Loucy (cell line): ENCODE results near the gene MCIDAS.

ENCODE experiments used
- H2AFZ ChIP-seq: fragments of 200-600 bp; sonication (generic); 2 replicates; pipeline ENCODE4 v1.6.0; 2016; ENCODE audit warnings: antibody characterized with exemption, mild to moderate bottlenecking, low read length, moderate library complexity
- H3F3A ChIP-seq: fragments of 200-600 bp; 2 replicates; pipeline ENCODE4 v1.6.0; 2016; ENCODE audit warnings: antibody characterized with exemption, low read depth, mild to moderate bottlenecking
- H3K27me3 ChIP-seq: fragments of 200-600 bp; sonication (generic); 2 replicates; pipeline ENCODE4 v1.6.1; 2014; ENCODE audit warnings: low read length, mild to moderate bottlenecking; ENCODE audit not compliant: insufficient read depth, poor library complexity, severe bottlenecking
- H3K36me3 ChIP-seq: fragments of 200-600 bp; sonication (generic); 2 replicates; pipeline ENCODE4 v1.6.1; 2016; ENCODE audit warnings: low read length; ENCODE audit not compliant: insufficient read depth
- H3K4me1 ChIP-seq: fragments of 200-600 bp; sonication (generic); 2 replicates; pipeline ENCODE4 v1.5.1; 2014; ENCODE audit warnings: low read length, mild to moderate bottlenecking; ENCODE audit not compliant: insufficient read depth, poor library complexity, severe bottlenecking
- H3K4me2 ChIP-seq: fragments of 200-600 bp; sonication (generic); 2 replicates; pipeline ENCODE4 v1.6.0; 2014; ENCODE audit warnings: antibody characterized with exemption, low read length, low read depth, mild to moderate bottlenecking; ENCODE audit not compliant: poor library complexity, severe bottlenecking
- H3K4me3 ChIP-seq: fragments of 200-600 bp; sonication (generic); 2 replicates; pipeline ENCODE4 v1.5.1; 2014; ENCODE audit warnings: low read length, mild to moderate bottlenecking, mixed read lengths; ENCODE audit not compliant: poor library complexity, severe bottlenecking
- H3K79me2 ChIP-seq: fragments of 200-600 bp; sonication (generic); 2 replicates; pipeline ENCODE4 v1.6.1; 2014; ENCODE audit warnings: low read length; ENCODE audit not compliant: insufficient read depth
- H3K9ac ChIP-seq: fragments of 200-600 bp; sonication (generic); 2 replicates; pipeline ENCODE4 v1.6.0; 2014; ENCODE audit warnings: mild to moderate bottlenecking, low read depth, low read length, moderate library complexity; ENCODE audit not compliant: poor library complexity, severe bottlenecking
- H3K9me2 ChIP-seq: fragments of 200-600 bp; sonication (generic); replicated peaks from 2 replicates; pipeline ENCODE4 v1.6.1; 2016; ENCODE audit warnings: low read depth, low read length, mixed read lengths
- H3K9me3 ChIP-seq: fragments of 200-600 bp; sonication (generic); 2 replicates; pipeline ENCODE4 v1.6.1; 2014; ENCODE audit warnings: mild to moderate bottlenecking, antibody characterized with exemption, low read length, low read depth; ENCODE audit not compliant: insufficient read depth
- H4K20me1 ChIP-seq: fragments of 200-600 bp; sonication (generic); 2 replicates; pipeline ENCODE4 v1.6.0; 2014; ENCODE audit warnings: antibody characterized with exemption, low read length, mild to moderate bottlenecking; ENCODE audit not compliant: insufficient read depth, poor library complexity, severe bottlenecking
- EZH2phosphoT487 ChIP-seq: fragments of 200-600 bp; IDR thresholded peaks from 2 replicates; pipeline ENCODE4 v1.6.1; 2018; ENCODE audit warnings: antibody characterized with exemption, mild to moderate bottlenecking, moderate library complexity, borderline replicate concordance
- TF ChIP-seq, protein P1 (sequence below): fragments of 200-600 bp; sonication (generic); conservative IDR thresholded peaks from 2 replicates; pipeline ENCODE4 v1.5.1; 2014; ENCODE audit warnings: mild to moderate bottlenecking, antibody characterized with exemption, low read length

MCIDAS gene

DNA sequence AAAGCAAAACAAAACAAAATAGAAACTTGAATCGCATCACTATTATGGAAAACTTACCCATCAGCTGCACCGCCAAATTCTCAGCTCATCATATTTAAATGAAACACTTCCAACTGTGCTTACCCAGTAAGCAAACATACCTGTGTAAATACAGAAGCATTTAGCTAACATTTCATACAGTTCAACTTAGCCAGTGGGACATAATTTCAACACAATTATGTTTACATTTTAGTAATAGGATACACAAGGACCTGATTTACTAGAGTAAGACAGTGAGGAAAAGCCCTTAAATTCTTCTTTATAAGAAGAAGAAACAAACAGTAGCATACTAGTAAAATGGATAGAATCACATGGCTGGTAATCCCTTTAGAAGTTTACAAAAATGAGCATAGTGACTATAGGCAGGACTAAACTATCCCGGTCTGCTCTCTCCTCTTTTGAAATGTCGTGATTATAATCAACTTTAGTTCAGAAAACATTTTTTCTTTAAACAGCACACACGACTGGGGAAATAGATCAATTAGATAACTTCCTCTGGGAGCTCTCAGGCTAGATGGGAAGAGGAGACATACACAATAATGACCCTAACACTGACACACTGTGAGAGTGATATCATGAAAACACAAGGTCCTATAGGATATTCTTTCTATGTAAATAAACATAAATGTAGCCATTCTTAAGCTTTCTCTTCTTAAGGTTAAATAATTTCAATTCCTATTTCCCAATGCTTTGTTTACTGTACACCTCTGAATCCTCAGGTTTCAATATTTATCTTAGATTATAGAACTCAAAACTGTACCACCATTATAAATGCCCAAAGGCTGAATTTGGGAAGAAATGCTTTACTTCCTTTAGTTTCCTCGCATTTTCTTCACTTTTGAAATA lies 38.2 kb downstream of the MCIDAS start:
- Histone ChIP-seq H3K27me3 (no peaks in the 10 kb centered on the region), H3K9me2 (no peaks in the 10 kb centered on the region), H4K20me1 (no peaks in the 10 kb centered on the region), H3K4me1 (no peaks in the 10 kb centered on the region), H3K36me3 (no peaks in the 10 kb centered on the region), H3F3A (no peaks in the 10 kb centered on the region), H3K9me3 (no peaks in the 10 kb centered on the region), H3K4me2 (no peak overlapping the region), H3K4me3 (no peak overlapping the region), H3K79me2 (no peaks in the 10 kb centered on the region), H2AFZ (peak overlapping the region; percentile 25; the same call in 1 of the 2 replicates), H3K9ac (no peak overlapping the region)
- TF ChIP-seq EZH2phosphoT487 = no peak

GRCh38 chr5:55187370-55187769 lies 39.7 kb downstream of the MCIDAS start:
- no peak for TF ChIP-seq EZH2phosphoT487
- TF ChIP-seq, protein P1, sequence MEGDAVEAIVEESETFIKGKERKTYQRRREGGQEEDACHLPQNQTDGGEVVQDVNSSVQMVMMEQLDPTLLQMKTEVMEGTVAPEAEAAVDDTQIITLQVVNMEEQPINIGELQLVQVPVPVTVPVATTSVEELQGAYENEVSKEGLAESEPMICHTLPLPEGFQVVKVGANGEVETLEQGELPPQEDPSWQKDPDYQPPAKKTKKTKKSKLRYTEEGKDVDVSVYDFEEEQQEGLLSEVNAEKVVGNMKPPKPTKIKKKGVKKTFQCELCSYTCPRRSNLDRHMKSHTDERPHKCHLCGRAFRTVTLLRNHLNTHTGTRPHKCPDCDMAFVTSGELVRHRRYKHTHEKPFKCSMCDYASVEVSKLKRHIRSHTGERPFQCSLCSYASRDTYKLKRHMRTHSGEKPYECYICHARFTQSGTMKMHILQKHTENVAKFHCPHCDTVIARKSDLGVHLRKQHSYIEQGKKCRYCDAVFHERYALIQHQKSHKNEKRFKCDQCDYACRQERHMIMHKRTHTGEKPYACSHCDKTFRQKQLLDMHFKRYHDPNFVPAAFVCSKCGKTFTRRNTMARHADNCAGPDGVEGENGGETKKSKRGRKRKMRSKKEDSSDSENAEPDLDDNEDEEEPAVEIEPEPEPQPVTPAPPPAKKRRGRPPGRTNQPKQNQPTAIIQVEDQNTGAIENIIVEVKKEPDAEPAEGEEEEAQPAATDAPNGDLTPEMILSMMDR = peak; percentile 58
- Histone ChIP-seq H3K79me2 (no peaks in the 10 kb centered on the region), H3K9me2 (no peaks in the 10 kb centered on the region), H3K4me1 (no peaks in the 10 kb centered on the region), H3K9me3 (no peaks in the 10 kb centered on the region), H3K27me3 (no peaks in the 10 kb centered on the region), H3K36me3 (no peaks in the 10 kb centered on the region), H4K20me1 (no peaks in the 10 kb centered on the region), H3K4me3 (no peak overlapping the region), H3K4me2 (no peak overlapping the region), H2AFZ (no peak overlapping the region), H3F3A (no peaks in the 10 kb centered on the region), H3K9ac (no peak overlapping the region)

- Histone ChIP-seq H3K4me2 (no peak overlapping the region), H3K4me3 (no peak overlapping the region), H3K4me1 (no peaks in the 10 kb centered on the region), H3F3A (no peaks in the 10 kb centered on the region), H3K9ac (no peak overlapping the region), H3K9me3 (no peaks in the 10 kb centered on the region), H3K36me3 (no peaks in the 10 kb centered on the region), H3K9me2 (no peaks in the 10 kb centered on the region), H3K79me2 (no peaks in the 10 kb centered on the region), H2AFZ (no peak overlapping the region), H4K20me1 (no peaks in the 10 kb centered on the region), H3K27me3 (no peaks in the 10 kb centered on the region)
- TF ChIP-seq, protein P1 = no peak
- no peak for TF ChIP-seq EZH2phosphoT487
Measured at GRCh38 chr5:55180016-55180415, 47.1 kb downstream of the MCIDAS start.
